ENCODE data around the gene PRPF19.

GRCh38 chr11:60950933-60951605, 44.7 kb upstream of the PRPF19 start:
- TF ChIP-seq POLR2A (IDR thresholded peaks at IDR 0.05) = no peak
- no peak for TF ChIP-seq CTCF (IDR thresholded peaks at IDR 0.05)
